ENCODE results near the gene ZNF84.

Gene ZNF84

GRCh38 chr12:133037207-133038005 lies at the start of gene ZNF84:
ZNF84 (plus strand) TSS chr12:133037509; CDS start chr12:133041468, 3,959 bp downstream.
- ATAC-seq: peak; percentile 95 to 97

DNA sequence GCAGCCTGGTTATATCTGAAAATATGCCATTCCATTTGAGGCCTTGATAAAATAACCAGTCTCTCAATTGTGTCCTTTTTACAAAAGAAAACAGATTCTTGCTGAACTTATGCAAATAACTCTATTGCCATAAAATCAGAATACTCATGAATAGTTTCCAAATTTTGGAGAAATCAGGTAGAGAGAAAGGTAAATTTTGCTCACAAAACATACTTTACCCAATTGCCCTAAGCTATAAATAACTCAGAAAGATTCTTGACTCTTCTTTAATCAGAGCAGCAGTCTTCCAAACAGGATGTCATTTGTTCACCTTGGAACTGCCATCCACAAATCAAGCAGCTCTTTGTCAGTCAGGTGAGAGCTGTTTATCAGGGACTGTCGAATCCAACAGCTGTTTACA lies 38.6 kb upstream of the ZNF84 start:
- no peak for ATAC-seq

GRCh38 chr12:133010657-133011297 lies 26.5 kb upstream of the ZNF84 start:
- no peak for ATAC-seq

DNA sequence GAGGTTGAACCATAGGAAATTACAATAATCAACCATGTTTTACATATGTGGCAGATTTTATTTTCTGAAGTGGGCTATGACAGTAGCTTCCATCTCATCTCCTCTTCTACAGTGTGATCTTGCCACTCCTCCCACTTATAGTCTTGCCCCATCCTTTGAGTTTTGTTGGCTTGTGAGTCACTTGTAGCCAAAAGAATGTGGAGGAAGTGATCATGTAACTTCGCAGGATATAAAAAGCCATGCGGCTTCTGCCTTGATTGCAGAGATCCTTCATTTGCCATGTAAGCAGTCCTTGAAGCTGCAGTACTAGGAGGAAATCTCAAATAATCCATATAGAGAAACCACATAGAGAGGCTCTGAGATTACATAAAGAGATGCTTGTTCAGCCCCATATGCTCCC lies 13.7 kb upstream of the ZNF84 start:
- ATAC-seq: no peak

GRCh38 chr12:133026996-133027395 lies 10.3 kb upstream of the ZNF84 start:
- ATAC-seq: no peak

GRCh38 chr12:133038118-133038709 lies 905 bp downstream of the ZNF84 start:
- ATAC-seq: no peak

DNA sequence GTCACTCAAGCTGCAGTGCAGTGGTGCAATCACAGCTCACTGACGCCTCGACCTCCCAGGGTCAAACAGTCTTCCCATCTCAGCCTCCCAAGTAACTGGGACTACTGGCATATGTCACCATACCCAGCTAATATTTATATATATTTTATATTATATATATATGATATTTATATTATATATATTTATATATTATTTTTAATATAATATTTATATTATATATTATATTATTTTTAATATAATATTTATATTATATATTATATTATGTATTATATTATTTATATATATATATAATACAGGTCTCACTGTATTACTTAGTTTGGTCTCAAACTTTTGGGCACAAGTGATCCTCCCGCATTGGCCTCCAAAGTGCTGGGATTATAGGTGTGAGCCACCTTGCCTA lies 9.4 kb downstream of the ZNF84 start:
- no peak for ATAC-seq

DNA sequence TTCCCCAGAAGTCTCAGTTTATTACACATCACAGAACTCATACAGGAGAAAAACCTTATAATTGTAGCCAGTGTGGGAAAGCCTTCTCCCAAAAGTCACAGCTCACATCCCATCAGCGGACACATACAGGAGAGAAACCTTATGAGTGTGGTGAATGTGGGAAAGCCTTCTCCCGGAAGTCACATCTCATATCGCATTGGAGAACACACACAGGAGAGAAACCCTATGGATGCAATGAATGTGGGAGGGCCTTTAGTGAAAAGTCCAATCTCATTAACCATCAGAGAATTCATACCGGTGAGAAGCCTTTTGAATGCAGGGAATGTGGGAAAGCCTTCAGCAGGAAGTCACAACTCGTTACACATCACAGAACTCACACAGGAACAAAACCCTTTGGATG lies 20.1 kb downstream of the ZNF84 start:
- ATAC-seq: no peak

DNA sequence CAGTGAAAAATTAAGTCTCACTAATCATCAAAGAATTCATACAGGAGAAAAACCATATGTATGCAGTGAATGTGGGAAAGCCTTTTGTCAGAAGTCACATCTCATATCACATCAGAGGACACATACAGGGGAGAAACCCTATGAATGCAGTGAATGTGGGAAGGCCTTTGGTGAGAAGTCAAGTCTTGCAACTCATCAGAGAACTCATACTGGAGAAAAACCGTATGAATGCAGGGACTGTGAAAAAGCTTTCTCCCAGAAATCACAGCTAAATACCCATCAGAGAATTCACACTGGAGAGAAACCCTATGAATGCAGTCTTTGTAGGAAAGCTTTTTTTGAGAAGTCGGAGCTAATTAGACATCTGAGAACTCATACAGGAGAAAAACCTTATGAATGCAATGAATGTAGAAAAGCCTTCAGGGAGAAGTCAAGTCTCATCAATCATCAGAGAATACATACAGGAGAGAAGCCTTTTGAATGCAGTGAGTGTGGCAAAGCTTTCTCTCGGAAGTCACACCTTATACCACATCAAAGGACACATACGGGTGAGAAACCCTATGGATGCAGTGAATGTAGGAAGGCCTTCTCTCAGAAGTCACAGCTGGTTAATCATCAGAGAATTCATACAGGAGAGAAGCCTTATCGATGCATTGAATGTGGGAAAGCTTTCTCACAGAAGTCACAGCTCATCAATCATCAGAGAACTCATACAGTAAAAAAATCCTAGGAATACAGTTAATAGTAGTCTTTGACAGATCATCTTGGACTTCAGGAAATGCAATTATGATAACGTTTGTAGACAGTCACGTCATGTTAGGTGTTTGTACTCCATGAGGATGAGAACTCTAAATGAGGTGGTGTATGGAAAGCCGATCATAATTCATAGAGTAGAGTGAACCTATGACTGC lies 21.1 kb downstream of the ZNF84 start:
- no peak for ATAC-seq

- no peak for ATAC-seq
Measured at GRCh38 chr12:133061954-133062353, 24.6 kb downstream of the ZNF84 start.

- ATAC-seq: no peak
Measured at GRCh38 chr12:133063556-133063955, 26.2 kb downstream of the ZNF84 start.

DNA sequence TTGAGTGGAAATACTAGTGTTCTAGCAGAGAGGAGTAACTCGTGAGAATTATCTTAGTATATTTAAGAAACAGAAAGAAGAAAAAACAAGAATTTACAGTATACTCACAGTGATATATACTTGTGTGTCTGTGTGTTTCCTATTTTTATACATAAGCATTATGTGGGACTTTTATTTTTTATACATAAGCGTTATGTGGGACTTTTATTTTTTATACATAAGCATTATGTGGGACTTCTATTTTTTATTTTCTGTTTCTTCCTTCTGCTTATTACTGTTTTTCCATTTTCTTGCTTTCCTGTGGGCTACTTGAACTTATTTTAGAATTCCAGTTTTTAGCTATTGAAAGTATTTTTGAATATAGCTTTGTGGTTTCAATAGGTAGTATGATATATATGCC lies 36.5 kb downstream of the ZNF84 start:
- ATAC-seq: no peak

GRCh38 chr12:133080026-133080367 lies 42.7 kb downstream of the ZNF84 start:
- ATAC-seq: peak; percentile 82 to 84

- ATAC-seq: peak; percentile 61 to 68
Measured at GRCh38 chr12:133080368-133081158, 43.3 kb downstream of the ZNF84 start, which contains the start of gene ZNF140. ZNF140 (plus strand) TSS chr12:133080923; CDS start chr12:133081321, 398 bp downstream.

DNA sequence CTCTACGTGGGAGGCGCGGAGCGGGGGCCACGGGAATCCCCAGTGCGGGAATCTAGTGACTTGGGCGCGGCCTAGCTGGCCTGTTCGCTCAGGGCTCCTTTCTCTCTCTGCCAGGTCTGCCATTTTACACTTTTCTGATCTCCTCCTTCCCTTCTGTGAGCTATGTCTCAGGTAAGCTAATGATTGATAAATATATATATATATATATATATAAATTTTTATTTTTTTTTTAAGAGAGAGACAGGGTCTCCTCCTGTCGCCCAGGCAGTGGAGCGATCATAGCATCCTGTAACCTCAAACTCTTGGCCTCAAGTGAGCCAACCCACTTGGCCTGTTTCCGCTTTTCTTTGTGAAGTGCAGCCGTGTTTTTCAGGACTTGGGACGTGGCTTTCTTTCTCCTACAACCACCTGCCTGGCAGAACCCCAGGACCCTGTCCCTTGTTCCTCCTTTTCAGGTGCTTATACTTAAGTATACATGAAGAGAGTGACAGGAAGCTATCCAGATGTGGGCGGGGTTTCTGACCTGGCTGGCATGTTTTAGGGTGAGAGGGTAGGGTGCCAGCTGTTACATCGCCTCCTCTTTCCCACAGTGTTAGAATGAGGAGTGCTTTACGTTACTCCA lies 44.0 kb downstream of the ZNF84 start:
- no peak for ATAC-seq

DNA sequence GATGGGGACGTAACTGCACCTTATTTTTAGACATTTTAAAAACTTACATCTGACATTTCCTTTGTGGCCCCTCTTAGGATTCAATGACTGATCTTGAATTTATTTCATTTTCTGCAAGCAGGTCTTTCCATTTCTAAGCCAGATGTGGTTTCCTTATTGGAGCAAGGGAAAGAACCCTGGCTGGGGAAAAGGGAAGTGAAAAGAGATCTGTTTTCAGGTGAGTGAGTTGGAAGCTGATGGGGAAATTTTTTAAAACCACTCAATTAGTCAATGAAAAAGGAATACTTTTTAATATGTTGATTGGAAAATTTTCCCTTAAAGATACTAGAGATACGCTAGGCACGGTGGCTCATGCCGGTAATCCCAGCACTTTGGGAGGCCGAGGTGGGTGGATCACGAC lies 46.0 kb downstream of the ZNF84 start:
- no peak for ATAC-seq

- ATAC-seq: no peak
Measured at GRCh38 chr12:133105620-133106019, 68.3 kb downstream of the ZNF84 start.

DNA sequence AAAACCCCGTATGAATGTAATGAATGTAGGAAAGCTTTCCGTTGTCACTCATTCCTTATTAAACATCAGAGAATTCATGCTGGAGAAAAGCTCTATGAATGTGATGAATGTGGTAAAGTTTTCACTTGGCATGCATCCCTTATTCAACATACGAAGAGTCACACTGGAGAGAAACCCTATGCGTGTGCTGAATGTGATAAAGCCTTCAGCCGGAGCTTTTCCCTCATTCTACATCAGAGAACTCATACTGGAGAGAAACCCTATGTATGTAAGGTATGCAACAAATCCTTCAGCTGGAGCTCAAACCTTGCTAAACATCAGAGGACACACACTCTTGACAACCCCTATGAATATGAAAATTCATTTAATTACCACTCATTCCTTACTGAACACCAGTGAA lies 68.9 kb downstream of the ZNF84 start:
- no peak for ATAC-seq

- ATAC-seq: no peak
Measured at GRCh38 chr12:133107121-133107520, 69.8 kb downstream of the ZNF84 start.

- ATAC-seq: no peak
Measured at GRCh38 chr12:133108150-133108549, 70.8 kb downstream of the ZNF84 start.

Measured in activated CD4-positive, CD25-positive, alpha-beta regulatory T cell treated with anti-CD3 and anti-CD28 coated beads, Interleukin-2, amount 50 U/mL, for 24 hours (primary cell).